PC-3 (cell line): ENCODE results near the gene ZFP36L2. TPM values are rescaled to one million over a fixed set of nuclear protein-coding genes. Genes with fewer than 3 reads are reported as not detected.

Source experiments
- ATAC-seq: fragments of 200-7000 bp; cut with Tn5 transposase; 2 replicates; pipeline ENCODE4 v1.9.1; 2020; ENCODE audit warnings: mild to moderate bottlenecking, moderate library complexity
- BruUV-seq: library from RNA; stranded (reverse); fragments of 400-500 nt; replicated peaks from 2 replicates; lab custom pipeline; 2021; lab: Mats Ljungman, UMichigan
- CTCF ChIA-PET: fragments of 300-600 bp; sonication (Branson Sonifier 250); formaldehyde crosslinking; loops from one replicate; lab custom pipeline; 2022; ENCODE audit warnings: antibody characterized with exemption; lab: Charles Lee
- POLR2A ChIA-PET: fragments of 300-600 bp; sonication (Branson Sonifier 250); formaldehyde crosslinking; loops from one replicate; lab custom pipeline; 2022; ENCODE audit warnings: antibody characterized with exemption; ENCODE audit not compliant: unreplicated experiment; lab: Charles Lee
- DNase-seq: peaks from one replicate; pipeline ENCODE4 v3.0.0-alpha.2; 2015
- H2AFZ ChIP-seq: fragments of 300-600 bp; sonication (generic); 2 replicates; pipeline ENCODE4 v1.6.0; 2016; ENCODE audit warnings: antibody characterized with exemption, low read length
- H3F3A ChIP-seq: fragments of 300-600 bp; sonication (generic); one replicate; pipeline ENCODE4 v1.6.0; 2017; ENCODE audit warnings: antibody characterized with exemption, low read length, control low read depth, mild to moderate bottlenecking; ENCODE audit not compliant: unreplicated experiment
- H3K27ac ChIP-seq: fragments of 300-600 bp; sonication (generic); 2 replicates; pipeline ENCODE4 v1.5.1; 2016; ENCODE audit warnings: mild to moderate bottlenecking, low read length
- H3K27me3 ChIP-seq: fragments of 300-600 bp; sonication (generic); 2 replicates; pipeline ENCODE4 v1.6.1; 2016; ENCODE audit warnings: low read length, mixed read lengths
- H3K36me3 ChIP-seq: fragments of 300-600 bp; sonication (generic); 2 replicates; pipeline ENCODE4 v1.6.1; 2016; ENCODE audit warnings: low read depth, mixed run types, low read length, mixed read lengths
- H3K4me1 ChIP-seq: fragments of 300-600 bp; sonication (generic); 2 replicates; pipeline ENCODE4 v1.5.1; 2016; ENCODE audit warnings: low read length; ENCODE audit not compliant: insufficient read depth
- H3K4me2 ChIP-seq: fragments of 300-600 bp; sonication (generic); 2 replicates; pipeline ENCODE4 v1.6.0; 2016; ENCODE audit warnings: low read length
- H3K4me3 ChIP-seq: fragments of 300-600 bp; sonication (generic); 2 replicates; pipeline ENCODE4 v1.5.1; 2016; ENCODE audit warnings: mild to moderate bottlenecking, low read length, mixed read lengths
- H3K79me2 ChIP-seq: fragments of 300-600 bp; sonication (generic); 2 replicates; pipeline ENCODE4 v1.6.1; 2017; ENCODE audit warnings: low read length, mixed read lengths
- H3K9ac ChIP-seq: fragments of 300-600 bp; sonication (generic); 2 replicates; pipeline ENCODE4 v1.6.0; 2016; ENCODE audit warnings: mild to moderate bottlenecking, low read length
- H3K9me2 ChIP-seq: fragments of 300-600 bp; sonication (generic); replicated peaks from 2 replicates; pipeline ENCODE4 v1.6.1; 2016; ENCODE audit warnings: mixed run types, low read length, mixed read lengths
- H3K9me3 ChIP-seq: fragments of 300-600 bp; sonication (generic); 2 replicates; pipeline ENCODE4 v1.6.1; 2016; ENCODE audit warnings: low read length, mixed read lengths
- H4K20me1 ChIP-seq: fragments of 300-600 bp; sonication (generic); 2 replicates; pipeline ENCODE4 v1.6.1; 2016; ENCODE audit warnings: low read length, mixed read lengths
- CTCF ChIP-seq: fragments of 300-600 bp; sonication (generic); conservative IDR thresholded peaks from 2 replicates; pipeline ENCODE4 v1.5.1; 2017; ENCODE audit warnings: antibody characterized with exemption, low read depth, mild to moderate bottlenecking, low read length
- EZH2 ChIP-seq: fragments of 300-600 bp; sonication (generic); IDR thresholded peaks from one replicate; pipeline ENCODE4 v1.6.1; 2017; ENCODE audit warnings: antibody characterized with exemption, mild to moderate bottlenecking, low read length; ENCODE audit not compliant: unreplicated experiment
- EZH2phosphoT487 ChIP-seq: fragments of 300-600 bp; sonication (generic); IDR thresholded peaks from 2 replicates; pipeline ENCODE4 v1.6.1; 2018; ENCODE audit warnings: mild to moderate bottlenecking, antibody characterized with exemption, low read length, borderline replicate concordance
- intact Hi-C: fragments of 100-400 bp; cut with micrococcal nuclease; formaldehyde crosslinking; loops from 2 replicates; pipeline ENCODE4 v1.9.0; 2023
- total RNA-seq: library from RNA; depleted of rRNA; stranded (reverse); fragments of >200 nt; gene quantifications from 2 replicates; pipeline ENCODE4 v1.2.3, GENCODE V29; 2014

Gene ZFP36L2
- total RNA-seq, 1 experiment from 2014 or later, result 14.8 TPM

DNA sequence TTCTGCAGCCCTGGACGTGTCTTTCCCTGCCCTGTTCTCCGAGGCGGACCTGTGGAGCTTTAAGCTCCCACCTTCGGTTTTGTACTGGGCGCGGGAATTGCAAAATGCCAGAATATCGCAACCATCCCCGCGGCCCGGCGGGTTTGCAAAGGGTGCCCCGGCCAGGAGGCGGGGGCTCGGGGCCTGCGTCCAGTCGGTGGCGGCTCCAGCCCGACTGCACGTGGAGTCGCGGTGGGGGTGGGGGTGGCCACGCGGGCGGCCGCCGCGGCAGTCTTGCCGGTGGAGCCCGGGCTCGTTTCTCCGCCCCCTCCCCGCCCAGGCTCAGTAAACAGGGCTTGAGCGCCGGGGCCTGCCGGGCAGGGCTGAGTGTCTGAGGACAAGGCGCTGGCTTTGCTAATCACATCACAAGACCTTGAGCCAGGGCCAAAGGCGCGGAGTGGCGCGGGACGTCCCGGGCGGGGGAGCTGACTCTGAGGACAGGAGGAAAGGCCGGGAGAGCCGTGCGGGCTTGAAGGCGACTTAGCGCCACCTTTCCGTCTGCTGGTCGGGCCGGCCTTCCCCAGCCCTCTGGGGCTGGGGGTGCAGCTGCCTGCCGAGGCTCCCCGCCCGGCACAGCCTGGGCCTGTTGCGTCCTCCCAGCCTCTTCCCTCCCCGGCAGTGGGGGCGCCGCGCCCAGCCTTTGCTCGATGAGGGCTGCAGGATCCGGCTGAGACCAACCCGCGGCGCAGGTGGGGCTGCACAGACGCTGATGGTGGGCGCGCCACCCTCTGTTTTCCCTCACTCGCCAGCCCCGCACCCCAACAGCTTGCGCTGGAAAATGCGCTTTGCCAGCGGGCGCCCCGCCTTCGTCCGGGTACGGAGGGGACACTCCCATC is 786 bp upstream of the ZFP36L2 start:
- TSS peak; percentile 31 for BruUV-seq

GRCh38 chr2:43225788-43226557 is 433 bp downstream of the ZFP36L2 start:
- ChIA-PET POLR2A (interaction anchor here (0.6 to 0.7 kb wide), 6 partner anchors 174 to 1033 kb away, joined by 3 to 8 read pairs (median 4); no protein-coding TSS in a partner anchor), CTCF (interaction anchor here (0.7 kb wide), 1 partner anchor 120 kb away, joined by 3 read pairs; no protein-coding TSS in a partner anchor)
- Histone ChIP-seq H3K27ac (peak overlapping the region; percentile 90), H3K4me3 (peak overlapping the region; percentile 88), H3K9ac (peak overlapping the region; percentile 98), H3K9me2 (no peaks in the 10 kb centered on the region), H3K9me3 (no peaks in the 10 kb centered on the region), H3K4me2 (peak overlapping the region; percentile 84), H3K4me1 (peaks cover 38% of the 10 kb centered on the region), H3K79me2 (peaks cover 67% of the 10 kb centered on the region), H3K27me3 (no peaks in the 10 kb centered on the region), H3K36me3 (peaks cover 34% of the 10 kb centered on the region), H2AFZ (no peak overlapping the region), H3F3A (peaks cover 14% of the 10 kb centered on the region), H4K20me1 (peaks cover 22% of the 10 kb centered on the region)
- TF ChIP-seq CTCF (no peak), EZH2 (no peak), EZH2phosphoT487 (no peak)
- ATAC-seq (peak; percentile 0; the same call in 1 of the 2 replicates), DNase-seq (peak; percentile 41)
- intact Hi-C loops, result loop anchor here (2.0 to 10.0 kb wide), 4 partner anchors 67 to 401 kb away; no protein-coding TSS in a partner anchor
- BruUV-seq, result no TSS peak

More for the DNA sequence above, 786 bp upstream of the ZFP36L2 start:
- peaks cover 26% of the 10 kb centered on the region for H3K4me1 ChIP-seq
- H3K4me2 ChIP-seq, result peak overlapping the region; percentile 99
- peak overlapping the region; percentile 100 for H3K9ac ChIP-seq
- H3K27ac ChIP-seq, result peak overlapping the region; percentile 98
- H3K27me3 ChIP-seq, result no peaks in the 10 kb centered on the region
- peak overlapping the region; percentile 68 for H2AFZ ChIP-seq
- ChIA-PET CTCF (interaction anchor here (0.6 to 2.4 kb wide), 3 partner anchors 123 to 378 kb away, joined by 3 to 11 read pairs (median 4); no protein-coding TSS in a partner anchor), POLR2A (interaction anchor here (0.6 to 0.7 kb wide), 8 partner anchors 113 to 1034 kb away, joined by 3 to 8 read pairs (median 3); no protein-coding TSS in a partner anchor)
- H3K4me3 ChIP-seq, result peak overlapping the region; percentile 88
- intact Hi-C loops, result loop anchor here (2.0 to 10.0 kb wide), 4 partner anchors 68 to 402 kb away; no protein-coding TSS in a partner anchor
- DNase-seq (peak; percentile 82), ATAC-seq (peak; percentile 58)
- peaks cover 6% of the 10 kb centered on the region for H3F3A ChIP-seq
- H3K36me3 ChIP-seq, result peaks cover 33% of the 10 kb centered on the region
- H4K20me1 ChIP-seq, result peaks cover 20% of the 10 kb centered on the region
- H3K9me2 ChIP-seq, result no peaks in the 10 kb centered on the region
- TF ChIP-seq CTCF (peak; percentile 42; the same call in 1 of the 2 replicates), EZH2 (no peak), EZH2phosphoT487 (no peak)
- peaks cover 54% of the 10 kb centered on the region for H3K79me2 ChIP-seq
- H3K9me3 ChIP-seq, result no peaks in the 10 kb centered on the region
